Measurements from ENCODE around the gene DLL4. TPM values are rescaled to one million over a fixed set of nuclear protein-coding genes. Genes with fewer than 3 reads are reported as not detected.

Gene DLL4
- total RNA-seq, 4 donors from 2014 or later, result 4.0 to 8.3 (median 5.1) TPM

- TF ChIP-seq POLR2A (IDR thresholded peaks at IDR 0.05) (no peak), CTCF (IDR thresholded peaks at IDR 0.05) (no peak)
- intact Hi-C loops (cut with DNase I; ENCODE audit: low total_unique reads), result loop anchor here (10.0 kb wide), 1 partner anchor 84 kb away; no protein-coding TSS in a partner anchor
- WGBS, 2 donors, result 2% methylated on average over 46 of the region's 46 CpGs
- no peak overlapping the region for H3K4me3 ChIP-seq (ENCODE audit: low read depth, poor library complexity, severe bottlenecking)
- DNase-seq (ENCODE audit: low spot score in 2 of 2), result no peak
Measured at GRCh38 chr15:40930430-40931299, 1.5 kb downstream of the DLL4 start.

DNA sequence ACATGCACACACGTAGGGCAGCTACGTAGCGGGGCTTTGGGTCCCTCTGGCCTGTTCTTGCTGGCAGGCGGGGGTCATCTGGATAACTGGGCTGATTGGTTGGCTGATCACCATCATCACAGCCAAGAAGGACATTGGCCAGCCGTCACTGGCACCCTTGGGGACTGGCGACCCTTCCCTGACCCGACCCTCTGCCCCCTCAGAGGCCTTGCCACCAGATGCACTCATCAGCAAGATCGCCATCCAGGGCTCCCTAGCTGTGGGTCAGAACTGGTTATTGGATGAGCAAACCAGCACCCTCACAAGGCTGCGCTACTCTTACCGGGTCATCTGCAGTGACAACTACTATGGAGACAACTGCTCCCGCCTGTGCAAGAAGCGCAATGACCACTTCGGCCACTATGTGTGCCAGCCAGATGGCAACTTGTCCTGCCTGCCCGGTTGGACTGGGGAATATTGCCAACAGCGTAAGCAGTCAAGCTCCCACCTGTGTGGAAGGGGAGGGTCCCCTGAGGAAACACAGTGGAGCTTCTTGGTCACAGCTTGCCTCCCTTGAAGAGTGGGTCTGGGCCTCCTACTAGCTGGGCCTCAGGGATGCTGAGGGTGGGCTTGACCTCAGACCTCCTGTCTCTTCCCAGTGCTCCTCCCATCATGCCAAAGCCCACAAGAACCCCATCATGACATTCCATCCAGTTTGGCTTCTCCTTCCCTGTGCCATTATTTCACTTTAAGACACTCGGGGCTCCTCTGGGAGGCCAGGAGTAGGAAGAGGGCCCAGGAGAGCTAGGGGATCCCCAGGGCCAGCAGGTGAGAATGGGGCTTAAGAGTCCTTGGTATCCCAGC lies 2.4 kb downstream of the DLL4 start:
- TF ChIP-seq POLR2A (IDR thresholded peaks at IDR 0.05) (no peak), CTCF (IDR thresholded peaks at IDR 0.05) (no peak)
- WGBS, 2 donors, result 74 to 77% methylated on average over 16 of the region's 16 CpGs
- H3K4me3 ChIP-seq (ENCODE audit: low read depth, poor library complexity, severe bottlenecking), result no peak overlapping the region
- DNase-seq (ENCODE audit: low spot score in 2 of 2), result no peak
- intact Hi-C loops (cut with DNase I; ENCODE audit: low total_unique reads), result loop anchor here (10.0 kb wide), 1 partner anchor 83 kb away; no protein-coding TSS in a partner anchor

DNA sequence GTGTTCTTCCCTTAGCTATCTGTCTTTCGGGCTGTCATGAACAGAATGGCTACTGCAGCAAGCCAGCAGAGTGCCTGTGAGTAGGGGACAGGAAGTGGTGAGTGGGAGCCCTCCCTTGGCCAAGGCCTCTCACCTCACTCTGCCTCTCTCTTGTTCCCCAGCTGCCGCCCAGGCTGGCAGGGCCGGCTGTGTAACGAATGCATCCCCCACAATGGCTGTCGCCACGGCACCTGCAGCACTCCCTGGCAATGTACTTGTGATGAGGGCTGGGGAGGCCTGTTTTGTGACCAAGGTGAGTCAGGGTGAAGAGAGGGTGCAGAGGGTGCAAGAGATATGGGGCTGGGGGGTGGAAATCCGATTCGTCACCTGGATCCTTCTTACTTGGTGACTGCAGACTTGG lies 3.0 kb downstream of the DLL4 start:
- DNase-seq (ENCODE audit: low spot score in 2 of 2), result no peak
- WGBS, 2 donors, result 78 to 92% methylated on average over 8 of the region's 8 CpGs

DNA sequence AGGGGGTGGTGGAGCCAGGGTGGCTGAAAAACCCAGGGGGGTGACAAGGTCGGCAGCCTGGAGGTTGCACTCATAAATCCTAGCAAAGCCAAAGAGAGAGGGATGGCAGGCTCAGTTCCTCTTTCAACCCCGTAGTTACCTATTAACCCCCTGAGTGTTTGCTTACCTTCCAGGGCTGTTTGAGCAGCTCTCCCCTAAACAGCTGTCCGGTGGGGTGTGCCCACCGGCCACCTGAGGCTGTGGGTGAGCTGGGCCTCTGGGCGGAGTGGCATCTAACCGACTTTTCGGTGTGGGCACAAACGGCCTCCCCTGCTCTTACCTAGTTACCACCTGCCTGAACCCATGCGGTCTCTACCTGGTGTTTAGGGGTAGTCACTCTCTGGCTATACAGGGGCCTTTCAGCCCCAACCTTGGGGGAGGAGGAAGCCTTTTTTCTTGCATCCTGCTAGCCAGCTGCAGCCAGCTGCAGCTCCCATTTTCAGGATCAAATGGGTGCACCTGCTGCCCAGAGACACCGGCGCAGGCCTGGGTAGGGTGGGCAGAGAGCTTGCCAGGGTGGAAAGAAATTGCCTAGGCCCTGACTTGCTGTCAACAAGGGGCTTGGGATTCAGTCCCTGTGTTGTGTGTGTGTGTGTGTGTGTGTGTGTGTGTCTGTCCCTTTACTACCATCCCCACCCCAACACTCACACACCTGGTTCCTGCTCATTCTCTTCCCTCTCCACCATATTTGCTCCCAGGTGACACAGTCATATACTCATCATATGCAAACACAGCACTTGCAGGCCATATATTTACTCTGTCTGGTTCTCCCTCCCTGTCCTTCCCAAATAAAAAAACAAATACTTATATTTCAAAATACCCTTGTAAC lies 3.7 kb downstream of the DLL4 start:
- 73 to 75% methylated on average over 11 of the region's 11 CpGs for WGBS, 2 donors
- no peak for DNase-seq (ENCODE audit: low spot score in 2 of 2)

More for the DNA sequence above, 3.0 kb downstream of the DLL4 start:
- H3K4me3 ChIP-seq (ENCODE audit: low read depth, poor library complexity, severe bottlenecking), result no peak overlapping the region
- intact Hi-C loops (cut with DNase I; ENCODE audit: low total_unique reads), result loop anchor here (10.0 kb wide), 1 partner anchor 83 kb away; no protein-coding TSS in a partner anchor
- TF ChIP-seq CTCF (IDR thresholded peaks at IDR 0.05), result no peak
- TF ChIP-seq POLR2A (IDR thresholded peaks at IDR 0.05), result no peak

More for the DNA sequence above, 3.7 kb downstream of the DLL4 start:
- intact Hi-C loops (cut with DNase I; ENCODE audit: low total_unique reads), result loop anchor here (10.0 kb wide), 1 partner anchor 82 kb away; no protein-coding TSS in a partner anchor
- TF ChIP-seq CTCF (IDR thresholded peaks at IDR 0.05) (no peak), POLR2A (IDR thresholded peaks at IDR 0.05) (no peak)
- no peak overlapping the region for H3K4me3 ChIP-seq (ENCODE audit: low read depth, poor library complexity, severe bottlenecking)

Measured in lower leg skin (tissue), 4 donors.